Skeletal muscle tissue (tissue), 4 donors: ENCODE data around the gene LRSAM1. TPM values are rescaled to one million over a fixed set of nuclear protein-coding genes. Genes with fewer than 3 reads are reported as not detected.
A peak's percentile ranks its signal among the peaks of the same experiment; 100 is the strongest.
"Not testable (repeated sequence)": the region's sequence is repeated elsewhere in the genome, so short reads cannot be mapped to it uniquely, and the experiment has no call there.

Experiments
- H3K27ac ChIP-seq: one replicate; pipeline ENCODE4 v1.7.0; 2013; ENCODE audit warnings: mild to moderate bottlenecking, low read depth, low read length, inconsistent platforms
- H3K27me3 ChIP-seq, 3 donors: one replicate each; pipeline ENCODE4 v1.7.0; 2013; ENCODE audit warnings: low read length in 3 of 3; ENCODE audit not compliant: control insufficient read depth in 3 of 3, insufficient read depth in 3 of 3
- H3K36me3 ChIP-seq, 3 donors: one replicate each; pipeline ENCODE4 v1.7.0; 2013; ENCODE audit warnings: low read length in 3 of 3; ENCODE audit not compliant: control insufficient read depth in 3 of 3, insufficient read depth in 3 of 3
- H3K4me1 ChIP-seq, 3 donors: one replicate each; pipeline ENCODE4 v1.7.0; 2013; ENCODE audit warnings: low read length in 3 of 3, mild to moderate bottlenecking in 3 of 3; ENCODE audit not compliant: control insufficient read depth in 3 of 3, insufficient read depth in 3 of 3
- H3K4me3 ChIP-seq, 3 donors: one replicate each; pipeline ENCODE4 v1.7.0; 2013; ENCODE audit warnings: low read length in 3 of 3
- H3K9ac ChIP-seq, 3 donors: one replicate each; pipeline ENCODE4 v1.7.0; 2013; ENCODE audit warnings: low read length in 3 of 3, mild to moderate bottlenecking in 3 of 3, moderate library complexity in 2 of 3, low read depth in 1 of 3
- H3K9me3 ChIP-seq, 3 donors: one replicate each; pipeline ENCODE4 v1.7.0; 2013; ENCODE audit warnings: low read length in 3 of 3; ENCODE audit not compliant: control insufficient read depth in 3 of 3
- total RNA-seq: library from RNA; depleted of rRNA; stranded (reverse); fragments of >200 nt; gene quantifications from one replicate; pipeline ENCODE4 v1.2.3, GENCODE V29; 2014
- donor health status: Osteomylitis.

The LRSAM1 gene
- total RNA-seq, 1 donor from 2014 or later: 10.4 TPM

DNA sequence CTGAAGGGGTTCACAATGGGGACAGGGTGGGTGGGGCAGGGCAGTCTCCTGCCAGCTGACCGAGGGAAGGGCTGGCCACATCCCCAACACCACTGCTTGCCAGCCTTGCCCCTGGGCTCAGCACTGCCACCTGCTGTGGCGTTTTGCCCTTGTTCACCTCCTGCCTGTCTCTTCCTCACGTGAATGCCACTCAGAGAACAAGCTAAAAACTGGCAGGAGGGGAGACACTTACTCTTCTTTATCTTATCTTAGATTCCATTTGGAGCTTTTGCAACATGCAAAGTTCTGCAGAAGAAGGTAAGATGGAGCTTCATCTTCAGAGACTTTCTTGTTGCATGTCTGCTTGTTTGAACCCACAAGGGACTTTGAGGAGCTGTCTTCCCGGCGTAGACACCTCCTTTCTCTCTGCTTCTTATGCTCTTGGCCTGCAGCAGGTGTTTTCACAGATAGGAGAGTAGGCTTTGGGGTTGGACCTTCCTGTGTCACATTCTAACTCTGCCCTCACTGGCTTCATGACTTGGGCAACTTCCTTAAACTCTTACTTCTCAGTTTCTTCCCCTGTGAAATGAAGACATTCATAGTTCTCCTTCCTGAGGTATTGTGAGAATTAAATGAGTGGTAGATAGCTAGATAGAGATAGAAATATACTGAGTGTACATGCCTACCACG lies 4.1 kb downstream of the LRSAM1 start:
- Histone ChIP-seq H3K27ac (no peak overlapping the region), H3K4me3 (no peak overlapping the region), H3K27me3 (no peaks in the 10 kb centered on the region), H3K36me3 (peaks cover 20 to 43% (median 37%) of the 10 kb centered on the region in 3 donors), H3K9me3 (no peaks in the 10 kb centered on the region), H3K9ac (no peak overlapping the region), H3K4me1 (peaks cover 16 to 24% (median 19%) of the 10 kb centered on the region in 3 donors)

DNA sequence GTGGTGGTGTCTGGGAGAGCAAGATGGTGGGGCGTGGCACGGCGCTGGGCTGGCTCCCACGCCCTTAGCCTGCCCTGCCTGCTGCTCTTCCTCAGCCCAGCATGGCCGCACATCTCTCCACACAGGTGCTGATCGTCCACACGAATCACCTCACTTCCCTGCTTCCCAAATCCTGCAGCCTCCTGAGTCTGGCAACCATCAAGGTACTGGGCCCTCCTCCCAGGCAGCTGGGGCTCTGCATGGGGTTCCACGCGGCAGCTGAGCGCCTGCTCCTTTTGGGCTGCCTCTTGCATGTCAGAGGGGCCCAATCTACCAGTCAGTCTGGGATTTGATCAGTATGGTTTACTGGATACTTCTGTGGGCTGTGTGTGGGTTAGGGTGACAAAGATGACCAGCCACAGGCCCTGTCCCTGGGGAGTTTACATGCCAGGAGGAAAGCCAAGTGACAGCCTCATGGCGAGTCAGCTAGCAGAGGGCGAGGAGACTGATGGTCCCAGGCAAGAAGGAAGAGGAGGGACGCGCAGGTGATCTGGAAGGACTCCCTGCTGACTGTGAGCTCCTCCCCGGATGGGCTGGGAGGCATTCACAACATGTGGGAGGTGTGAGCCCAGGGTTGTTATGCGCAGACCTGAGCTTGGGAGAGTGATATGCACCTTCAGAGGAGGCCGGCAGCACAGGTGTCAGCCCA lies 6.0 kb downstream of the LRSAM1 start:
- H3K27ac ChIP-seq: no peak overlapping the region
- H3K4me3 ChIP-seq: no peak overlapping the region
- H3K9me3 ChIP-seq: no peaks in the 10 kb centered on the region
- peaks cover 34 to 59% (median 52%) of the 10 kb centered on the region in 3 donors for H3K36me3 ChIP-seq
- H3K4me1 ChIP-seq: peaks cover 9 to 16% (median 12%) of the 10 kb centered on the region in 3 donors
- no peak overlapping the region for H3K9ac ChIP-seq
- H3K27me3 ChIP-seq: no peaks in the 10 kb centered on the region

DNA sequence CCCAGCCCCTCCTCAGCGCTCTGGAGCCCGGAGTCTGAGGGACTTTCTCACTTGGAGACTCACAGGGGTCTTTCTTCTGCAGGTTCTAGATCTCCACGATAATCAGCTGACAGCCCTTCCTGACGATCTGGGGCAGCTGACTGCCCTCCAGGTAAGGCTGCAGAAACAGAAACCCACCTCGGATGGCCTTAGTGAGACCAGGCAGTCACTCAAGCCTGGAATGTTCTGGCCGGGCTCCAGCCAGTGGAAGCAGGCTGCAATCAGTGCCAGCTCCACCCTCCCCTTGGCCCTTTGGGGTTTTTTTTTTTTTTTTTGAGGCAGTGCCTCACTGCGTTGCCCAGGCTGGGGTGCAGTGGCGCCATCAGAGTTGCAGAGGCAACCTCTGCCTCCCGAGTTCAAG lies 7.6 kb downstream of the LRSAM1 start:
- Histone ChIP-seq H3K4me1 (peaks cover 2 to 12% (median 9%) of the 10 kb centered on the region in 3 donors), H3K27me3 (no peaks in the 10 kb centered on the region), H3K36me3 (peaks cover 44 to 71% (median 64%) of the 10 kb centered on the region in 3 donors), H3K4me3 (no peak overlapping the region), H3K9ac (no peak overlapping the region), H3K27ac (no peak overlapping the region), H3K9me3 (no peaks in the 10 kb centered on the region)

DNA sequence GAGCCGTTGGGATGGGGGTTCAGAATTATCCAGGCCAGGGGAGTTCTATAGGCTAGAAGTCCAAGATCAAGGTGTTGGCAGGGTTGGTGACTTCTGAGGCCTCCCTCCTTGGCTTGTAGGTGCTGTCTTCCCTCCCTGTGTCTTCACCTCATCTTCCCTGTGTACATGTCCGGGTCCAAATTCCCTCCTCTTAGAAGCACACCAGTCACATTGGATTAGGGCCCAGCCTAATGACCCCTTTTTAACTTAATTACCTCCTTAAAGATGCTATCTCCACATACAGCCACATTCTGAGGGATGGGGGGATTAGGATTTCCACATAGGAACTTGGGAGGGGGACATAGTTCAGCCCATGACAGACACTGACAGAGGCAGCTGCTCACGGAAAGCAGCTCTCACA lies 12.1 kb downstream of the LRSAM1 start:
- no peak overlapping the region for H3K9ac ChIP-seq

DNA sequence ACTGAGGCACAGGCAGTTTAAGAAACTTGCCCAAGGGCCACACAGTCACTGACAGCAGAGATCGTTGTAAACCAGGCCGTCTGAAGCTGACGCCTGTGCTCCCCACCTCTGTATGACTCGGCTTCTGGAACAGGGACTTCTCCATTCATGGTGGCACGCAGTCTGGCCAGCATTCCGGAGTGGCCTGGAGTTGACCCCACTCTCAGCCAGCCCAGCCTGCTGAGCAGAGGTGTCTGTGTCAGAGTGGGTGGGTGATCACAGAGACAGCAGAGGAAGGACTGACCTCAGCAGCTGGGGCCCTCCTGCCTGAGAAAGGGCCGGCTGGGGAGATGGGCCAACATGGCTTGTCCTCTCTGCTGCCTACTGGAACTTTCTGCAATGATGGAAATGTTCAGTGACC lies 12.6 kb downstream of the LRSAM1 start:
- peaks cover 0 to 7% (median 0%) of the 10 kb centered on the region in 3 donors for H3K4me1 ChIP-seq
- H3K36me3 ChIP-seq: peaks cover 54 to 75% (median 67%) of the 10 kb centered on the region in 3 donors
- no peaks in the 10 kb centered on the region for H3K27me3 ChIP-seq
- no peak overlapping the region for H3K27ac ChIP-seq
- no peak overlapping the region for H3K4me3 ChIP-seq
- peak overlapping the region in 1 of 3 donors; percentile 16 for H3K9ac ChIP-seq
- H3K9me3 ChIP-seq: no peaks in the 10 kb centered on the region

More for the DNA sequence above, 12.1 kb downstream of the LRSAM1 start:
- Histone ChIP-seq H3K9me3 (no peaks in the 10 kb centered on the region), H3K36me3 (peaks cover 54 to 76% (median 66%) of the 10 kb centered on the region in 3 donors), H3K27me3 (no peaks in the 10 kb centered on the region), H3K4me3 (no peak overlapping the region), H3K4me1 (peaks cover 0 to 7% (median 0%) of the 10 kb centered on the region in 3 donors), H3K27ac (no peak overlapping the region)

DNA sequence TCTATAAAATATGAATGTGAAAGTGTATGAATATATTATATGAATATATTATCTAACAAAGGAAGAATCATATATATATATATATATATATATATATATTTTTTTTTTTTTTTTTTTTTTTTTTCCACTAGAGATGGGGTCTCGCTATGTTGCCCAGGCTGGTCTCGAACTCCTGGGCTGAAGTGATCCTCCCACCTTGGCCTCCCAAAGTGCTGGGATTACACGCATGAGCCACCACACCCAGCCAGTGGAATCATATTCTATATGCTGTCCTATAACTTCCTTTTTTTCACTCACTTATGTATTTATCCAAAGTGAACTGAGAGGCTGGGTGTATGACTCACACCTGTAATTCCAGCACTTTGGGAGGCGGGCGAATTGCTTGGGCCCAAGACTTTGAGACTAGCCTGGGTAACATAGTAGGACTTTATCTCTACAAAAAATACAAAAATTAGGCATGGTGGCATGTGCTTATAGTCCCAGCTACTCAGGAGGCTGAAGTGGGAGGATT lies 15.2 kb downstream of the LRSAM1 start:
- H3K4me3 ChIP-seq, H3K27me3 ChIP-seq, H3K4me1 ChIP-seq, H3K27ac ChIP-seq, H3K9ac ChIP-seq, H3K9me3 ChIP-seq: not testable (repeated sequence)
- H3K36me3 ChIP-seq: peaks cover 44 to 57% (median 55%) of the 10 kb centered on the region in 3 donors

DNA sequence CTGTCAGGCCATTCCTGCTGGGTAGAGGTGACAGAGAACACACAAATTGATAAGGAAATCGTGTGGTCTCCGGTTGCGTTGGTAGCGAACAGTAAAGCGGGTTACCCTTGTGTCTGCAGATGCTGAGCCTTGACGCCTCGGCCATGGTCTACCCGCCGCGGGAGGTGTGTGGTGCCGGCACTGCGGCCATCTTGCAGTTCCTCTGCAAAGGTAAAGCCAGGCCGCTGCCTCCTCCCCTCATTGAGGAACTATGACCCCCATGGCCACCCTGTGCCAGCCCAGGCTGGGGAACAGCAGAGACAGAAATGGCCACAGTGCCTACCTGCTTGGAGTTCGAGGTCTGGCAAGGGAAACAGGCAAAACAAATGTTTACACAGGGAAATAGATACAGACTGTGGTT lies 16.3 kb downstream of the LRSAM1 start:
- Histone ChIP-seq H3K9me3 (no peaks in the 10 kb centered on the region), H3K27ac (no peak overlapping the region), H3K4me3 (no peak overlapping the region), H3K4me1 (peaks cover 0 to 7% (median 0%) of the 10 kb centered on the region in 3 donors), H3K9ac (no peak overlapping the region), H3K36me3 (peaks cover 33 to 46% (median 44%) of the 10 kb centered on the region in 3 donors), H3K27me3 (no peaks in the 10 kb centered on the region)

DNA sequence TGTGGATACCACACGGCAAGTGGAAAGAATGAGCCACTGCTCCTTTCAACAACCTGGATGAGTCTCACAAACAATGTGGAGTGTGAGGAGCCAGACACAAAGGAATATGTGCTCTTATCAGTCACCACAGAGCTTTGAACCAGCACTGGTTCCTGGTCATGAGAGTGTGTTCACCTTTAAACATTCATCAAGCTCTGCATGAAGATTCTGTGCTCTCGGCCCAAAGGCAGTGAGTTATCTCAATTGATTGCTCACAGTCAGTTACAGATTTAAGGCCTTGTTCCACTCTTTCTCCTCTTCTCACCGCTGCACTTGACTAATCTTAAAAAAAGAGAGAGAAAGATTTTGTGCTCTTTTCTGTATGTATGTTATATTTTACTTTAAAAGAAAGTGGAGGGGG lies 19.4 kb downstream of the LRSAM1 start:
- Histone ChIP-seq H3K4me1 (no peaks in the 10 kb centered on the region), H3K27me3 (no peaks in the 10 kb centered on the region), H3K9me3 (no peaks in the 10 kb centered on the region), H3K36me3 (peaks cover 31 to 48% (median 40%) of the 10 kb centered on the region in 3 donors), H3K4me3 (no peak overlapping the region), H3K27ac (no peak overlapping the region), H3K9ac (no peak overlapping the region)

DNA sequence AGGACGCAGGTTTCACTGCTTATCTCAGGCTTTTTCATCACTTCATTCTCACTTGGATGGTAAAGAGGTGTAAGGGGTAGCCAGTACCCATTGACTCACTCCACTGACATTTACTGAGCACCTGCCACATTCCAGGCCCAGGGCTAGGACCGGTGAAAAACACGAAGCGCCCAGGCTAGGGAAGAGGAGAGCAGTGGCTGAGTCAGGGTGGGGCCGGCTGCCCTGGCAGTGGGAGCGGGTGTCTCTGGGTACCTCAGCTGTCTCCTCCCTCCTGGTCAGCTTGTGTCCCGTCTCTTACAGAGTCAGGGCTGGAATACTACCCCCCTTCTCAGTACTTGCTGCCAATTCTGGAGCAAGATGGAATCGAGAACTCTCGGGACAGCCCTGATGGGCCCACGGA lies 22.2 kb downstream of the LRSAM1 start:
- Histone ChIP-seq H3K4me3 (no peak overlapping the region), H3K9ac (no peak overlapping the region), H3K27me3 (no peaks in the 10 kb centered on the region), H3K27ac (no peak overlapping the region), H3K9me3 (no peaks in the 10 kb centered on the region), H3K36me3 (peaks cover 18 to 41% (median 39%) of the 10 kb centered on the region in 3 donors), H3K4me1 (no peaks in the 10 kb centered on the region)

DNA sequence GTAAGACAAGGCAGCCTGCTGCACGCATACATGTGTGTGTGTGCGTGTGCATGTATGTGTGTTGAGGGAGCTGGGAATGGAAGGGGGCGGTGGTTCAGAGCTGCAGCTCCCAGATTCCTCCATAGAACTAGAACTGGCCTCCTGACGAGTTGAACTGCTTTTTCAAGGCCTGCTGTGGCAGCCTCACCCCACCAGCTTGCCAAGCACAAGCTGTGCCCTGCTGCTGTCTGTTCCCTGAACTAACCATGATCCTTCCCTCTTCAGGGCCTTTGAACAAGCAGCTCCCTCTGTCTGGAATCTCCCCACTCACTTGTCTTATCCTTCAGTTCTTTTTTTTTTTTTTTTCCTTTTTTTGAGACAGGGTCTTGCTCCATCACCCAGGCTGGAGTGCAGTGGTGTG lies 22.6 kb downstream of the LRSAM1 start:
- no peak overlapping the region for H3K9ac ChIP-seq
- peaks cover 18 to 42% (median 42%) of the 10 kb centered on the region in 3 donors for H3K36me3 ChIP-seq
- H3K9me3 ChIP-seq: no peaks in the 10 kb centered on the region
- no peaks in the 10 kb centered on the region for H3K4me1 ChIP-seq
- no peak overlapping the region for H3K4me3 ChIP-seq
- no peak overlapping the region for H3K27ac ChIP-seq
- no peaks in the 10 kb centered on the region for H3K27me3 ChIP-seq
